GM20000 (cell line): ENCODE results near the gene COPS7B.

Experiments
- DNase-seq: peaks from one replicate; pipeline ENCODE4 v3.0.0; 2012; ENCODE audit warnings: low spot score
- TF ChIP-seq, protein P1 (sequence below): IDR thresholded peaks from 2 replicates; pipeline ENCODE4 v1.5.1; 2012; ENCODE audit warnings: mild to moderate bottlenecking, control low read depth; ENCODE audit errors: extremely low read depth, missing control alignments

The COPS7B gene

GRCh38 chr2:231820786-231821303, 34.6 kb downstream of the COPS7B start:
- DNase-seq, result no peak
- TF ChIP-seq, protein P1, sequence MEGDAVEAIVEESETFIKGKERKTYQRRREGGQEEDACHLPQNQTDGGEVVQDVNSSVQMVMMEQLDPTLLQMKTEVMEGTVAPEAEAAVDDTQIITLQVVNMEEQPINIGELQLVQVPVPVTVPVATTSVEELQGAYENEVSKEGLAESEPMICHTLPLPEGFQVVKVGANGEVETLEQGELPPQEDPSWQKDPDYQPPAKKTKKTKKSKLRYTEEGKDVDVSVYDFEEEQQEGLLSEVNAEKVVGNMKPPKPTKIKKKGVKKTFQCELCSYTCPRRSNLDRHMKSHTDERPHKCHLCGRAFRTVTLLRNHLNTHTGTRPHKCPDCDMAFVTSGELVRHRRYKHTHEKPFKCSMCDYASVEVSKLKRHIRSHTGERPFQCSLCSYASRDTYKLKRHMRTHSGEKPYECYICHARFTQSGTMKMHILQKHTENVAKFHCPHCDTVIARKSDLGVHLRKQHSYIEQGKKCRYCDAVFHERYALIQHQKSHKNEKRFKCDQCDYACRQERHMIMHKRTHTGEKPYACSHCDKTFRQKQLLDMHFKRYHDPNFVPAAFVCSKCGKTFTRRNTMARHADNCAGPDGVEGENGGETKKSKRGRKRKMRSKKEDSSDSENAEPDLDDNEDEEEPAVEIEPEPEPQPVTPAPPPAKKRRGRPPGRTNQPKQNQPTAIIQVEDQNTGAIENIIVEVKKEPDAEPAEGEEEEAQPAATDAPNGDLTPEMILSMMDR, result no peak

DNA sequence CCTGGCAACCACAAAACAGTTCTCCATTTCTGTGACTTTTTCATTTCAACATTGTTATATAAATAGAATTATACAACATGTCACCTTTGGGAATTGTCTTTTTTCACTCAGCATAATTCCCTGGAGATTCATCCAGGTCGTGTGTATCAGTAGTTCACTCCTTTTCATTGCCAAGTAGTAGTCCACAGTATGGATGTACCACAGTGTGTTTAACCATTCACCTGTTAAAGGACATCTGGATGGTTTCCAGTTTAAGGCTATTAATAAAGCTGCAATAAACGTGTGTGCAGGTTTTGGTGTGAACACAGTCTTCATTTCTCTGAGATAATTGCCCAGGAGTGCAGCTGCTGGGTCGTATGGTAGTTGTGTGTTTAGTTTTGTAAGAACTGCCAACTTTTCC, 35.7 kb downstream of the COPS7B start:
- TF ChIP-seq, protein P1, result no peak
- DNase-seq, result no peak

DNA sequence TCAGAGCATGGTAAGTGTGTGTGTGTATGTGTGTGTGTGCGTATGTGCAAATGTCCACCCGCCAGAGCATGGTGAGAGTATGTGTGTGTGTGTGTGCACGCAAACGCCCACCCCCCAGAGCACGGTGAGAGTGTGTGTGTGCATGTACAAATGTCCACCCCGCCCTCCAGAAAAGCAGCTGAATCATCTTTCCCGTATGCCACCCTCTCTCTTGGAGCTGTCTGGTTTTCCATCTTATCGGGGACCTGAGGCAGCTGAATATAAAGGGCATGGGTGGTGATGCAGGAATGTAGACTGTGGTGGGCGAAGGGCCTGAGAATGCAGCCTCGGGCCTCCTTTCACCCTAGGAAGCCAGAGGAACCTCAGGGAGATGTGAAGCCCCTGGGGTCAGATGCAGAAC, 66.9 kb downstream of the COPS7B start:
- TF ChIP-seq, protein P1, result no peak

DNA sequence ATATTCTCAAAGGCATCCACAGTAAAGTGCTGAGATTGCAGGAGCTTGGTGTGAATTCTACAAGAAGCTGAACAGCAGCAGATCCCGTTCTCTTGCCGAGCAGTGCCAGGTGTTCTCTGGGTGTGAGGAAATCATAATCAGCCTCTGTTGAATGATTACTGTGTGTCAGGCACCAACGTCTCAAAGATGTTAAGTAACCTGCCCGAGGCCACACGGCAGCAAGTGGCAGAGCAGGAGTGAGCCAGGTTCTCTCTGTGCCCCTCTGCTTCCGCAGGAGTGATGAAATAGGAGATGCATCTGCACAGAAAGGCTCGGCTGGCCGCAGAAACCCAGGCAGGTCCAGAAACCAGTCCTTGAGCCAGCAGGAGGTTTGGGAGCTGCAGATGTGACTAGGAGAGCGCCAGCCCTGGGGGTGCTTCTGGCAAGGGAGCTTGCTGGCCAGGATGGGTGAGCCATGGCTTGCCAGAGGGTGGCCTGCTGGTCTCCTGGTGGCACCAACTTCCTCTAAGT, 68.4 kb downstream of the COPS7B start:
- no peak for DNase-seq
- TF ChIP-seq, protein P1, result no peak

More for the DNA sequence above, 66.9 kb downstream of the COPS7B start:
- DNase-seq, result no peak

DNA sequence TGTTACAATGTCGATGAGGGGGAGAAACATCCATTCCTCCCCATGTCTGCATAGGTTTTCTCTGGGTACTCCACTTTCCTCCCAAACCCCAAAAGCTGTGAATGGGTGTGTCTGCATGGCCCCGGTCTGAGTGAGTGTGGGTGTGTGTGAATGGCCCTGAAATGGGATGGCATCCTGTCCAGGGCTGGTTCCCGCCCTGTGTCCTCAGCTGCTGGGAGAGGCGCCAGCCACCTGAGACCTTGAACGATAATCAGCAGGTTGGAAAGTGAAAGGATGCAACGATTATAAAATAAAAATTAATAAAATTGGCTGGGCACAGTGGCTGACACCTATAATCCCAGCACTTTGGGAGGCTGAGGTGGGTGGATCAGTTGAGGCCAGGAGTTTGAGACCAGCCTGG, 70.7 kb downstream of the COPS7B start:
- TF ChIP-seq, protein P1, result no peak
- DNase-seq, result no peak
